ENCODE results near the gene MYO16. TPM values are rescaled to one million over a fixed set of nuclear protein-coding genes. Genes with fewer than 3 reads are reported as not detected.

Gene MYO16
- total and polyA plus RNA-seq, 2 of the 4 experiments (the other 2 are of a cell fraction): under 0.01 to 0.03 TPM

DNA sequence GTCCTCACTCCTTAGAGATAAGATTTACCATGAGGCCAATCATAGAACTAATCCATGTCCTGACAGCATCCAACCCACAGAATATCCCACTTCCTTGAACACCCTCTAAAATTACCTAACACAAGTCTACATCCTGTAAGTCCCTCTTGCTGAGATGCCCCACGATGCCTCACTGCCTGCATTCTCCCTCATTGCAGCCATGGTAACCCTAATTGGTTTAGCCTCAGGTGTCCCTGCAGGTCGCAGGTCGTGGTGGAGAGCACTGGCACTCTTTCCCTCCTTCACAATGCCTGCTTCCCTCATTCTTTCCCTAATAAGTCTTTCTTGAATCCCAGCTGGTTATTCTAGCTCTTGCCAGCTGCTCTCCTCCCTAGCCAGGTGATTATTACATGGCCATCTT lies 35.3 kb upstream of the MYO16 start:
- Histone ChIP-seq H2BK5ac (ENCODE audit: low read depth, low read length, poor library complexity, severe bottlenecking) (no peak overlapping the region), H3K23ac (ENCODE audit: low read depth, low read length) (no peak overlapping the region), H3K4me1 (ENCODE audit: control insufficient read depth, insufficient read depth, low read length) (no peaks in the 10 kb centered on the region), H3K79me1 (ENCODE audit: low read depth in 1 of 2, low read length in 2 of 2) (no peaks in the 10 kb centered on the region), H3K9me3 (ENCODE audit: control insufficient read depth, insufficient read depth, low read length) (no peaks in the 10 kb centered on the region), H4K5ac (ENCODE audit: low read depth, low read length) (no peak overlapping the region), H3K4me2 (ENCODE audit: low read depth, low read length) (no peak overlapping the region), H3K9me1 (ENCODE audit: insufficient read depth, low read length) (no peaks in the 10 kb centered on the region), H2AFZ (replicated peaks; ENCODE audit: low read length, poor library complexity) (no peak overlapping the region), H2BK15ac (ENCODE audit: low read depth, low read length) (no peak overlapping the region), H3K56ac (ENCODE audit: extremely low read depth, insufficient read depth, low read length) (no peak overlapping the region), H3K36me3 (ENCODE audit: control insufficient read depth, insufficient read depth, low read length) (no peaks in the 10 kb centered on the region), H4K91ac (ENCODE audit: insufficient read depth, low read depth, low read length) (no peak overlapping the region), H2AK5ac (ENCODE audit: low read depth, low read length) (no peak overlapping the region), H4K20me1 (ENCODE audit: insufficient read depth, low read length) (no peaks in the 10 kb centered on the region), H2AK9ac (replicated peaks; ENCODE audit: low read depth, low read length, poor library complexity) (no peak overlapping the region), H3K14ac (replicated peaks; ENCODE audit: low read depth, low read length) (no peak overlapping the region), H3K4ac (ENCODE audit: low read depth, low read length) (no peak overlapping the region), H3K27me3 (ENCODE audit: control insufficient read depth, insufficient read depth, low read length) (no peaks in the 10 kb centered on the region; the same call in 1 of the 2 replicates), H2BK20ac (ENCODE audit: low read depth, low read length) (no peak overlapping the region), H3K9ac (ENCODE audit: low read depth, low read length) (no peak overlapping the region), H3K27ac (ENCODE audit: insufficient read depth, low read length) (no peak overlapping the region), H4K8ac (ENCODE audit: low read depth in 2 of 2, low read length in 2 of 2) (no peak overlapping the region), H3K4me3 (ENCODE audit: insufficient read depth, low read depth, low read length) (no peak overlapping the region), H3K18ac (ENCODE audit: low read depth, low read length) (no peak overlapping the region), H2BK120ac (ENCODE audit: low read depth, low read length) (no peak overlapping the region)
- TF ChIP-seq RCOR1 (IDR thresholded peaks at IDR 0.05; ENCODE audit: insufficient replicate concordance, low read length): no peak
- TF ChIP-seq MAFK (IDR thresholded peaks at IDR 0.05; ENCODE audit: low read depth, low read length): no peak
- no peak for TF ChIP-seq CHD1 (IDR thresholded peaks at IDR 0.05; ENCODE audit: low read depth, low read length)
- TF ChIP-seq CTCF (conservative IDR thresholded peaks at IDR 0.05; ENCODE audit: low read depth, low read length): no peak
- TF ChIP-seq BHLHE40 (IDR thresholded peaks at IDR 0.05; ENCODE audit: low read depth, low read length): no peak
- TF ChIP-seq, protein P1, sequence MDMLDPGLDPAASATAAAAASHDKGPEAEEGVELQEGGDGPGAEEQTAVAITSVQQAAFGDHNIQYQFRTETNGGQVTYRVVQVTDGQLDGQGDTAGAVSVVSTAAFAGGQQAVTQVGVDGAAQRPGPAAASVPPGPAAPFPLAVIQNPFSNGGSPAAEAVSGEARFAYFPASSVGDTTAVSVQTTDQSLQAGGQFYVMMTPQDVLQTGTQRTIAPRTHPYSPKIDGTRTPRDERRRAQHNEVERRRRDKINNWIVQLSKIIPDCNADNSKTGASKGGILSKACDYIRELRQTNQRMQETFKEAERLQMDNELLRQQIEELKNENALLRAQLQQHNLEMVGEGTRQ (IDR thresholded peaks at IDR 0.05; ENCODE audit: low read depth, low read length): no peak
- TF ChIP-seq MAZ (IDR thresholded peaks at IDR 0.05; ENCODE audit: borderline replicate concordance, low read depth, low read length): no peak
- TF ChIP-seq RFX5 (IDR thresholded peaks at IDR 0.05; ENCODE audit: low read depth, low read length): no peak
- TF ChIP-seq, protein P2, sequence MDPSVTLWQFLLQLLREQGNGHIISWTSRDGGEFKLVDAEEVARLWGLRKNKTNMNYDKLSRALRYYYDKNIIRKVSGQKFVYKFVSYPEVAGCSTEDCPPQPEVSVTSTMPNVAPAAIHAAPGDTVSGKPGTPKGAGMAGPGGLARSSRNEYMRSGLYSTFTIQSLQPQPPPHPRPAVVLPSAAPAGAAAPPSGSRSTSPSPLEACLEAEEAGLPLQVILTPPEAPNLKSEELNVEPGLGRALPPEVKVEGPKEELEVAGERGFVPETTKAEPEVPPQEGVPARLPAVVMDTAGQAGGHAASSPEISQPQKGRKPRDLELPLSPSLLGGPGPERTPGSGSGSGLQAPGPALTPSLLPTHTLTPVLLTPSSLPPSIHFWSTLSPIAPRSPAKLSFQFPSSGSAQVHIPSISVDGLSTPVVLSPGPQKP (IDR thresholded peaks at IDR 0.05; ENCODE audit: borderline replicate concordance, low read depth, low read length): no peak
- no peak for TF ChIP-seq NFE2L2 (IDR thresholded peaks at IDR 0.05; ENCODE audit: low read depth, low read length)
- no peak for TF ChIP-seq CEBPB (IDR thresholded peaks at IDR 0.05; ENCODE audit: low read depth, low read length)
- no peak for TF ChIP-seq POLR2A (IDR thresholded peaks at IDR 0.05; ENCODE audit: low read depth, low read length)
- TF ChIP-seq RAD21 (IDR thresholded peaks at IDR 0.05; ENCODE audit: low read length): no peak
- no peak for TF ChIP-seq MXI1 (IDR thresholded peaks at IDR 0.05; ENCODE audit: borderline replicate concordance, low read depth, low read length)
- no peak for TF ChIP-seq SMC3 (IDR thresholded peaks at IDR 0.05; ENCODE audit: low read depth, low read length)
- no peak for TF ChIP-seq FOS (IDR thresholded peaks at IDR 0.05; ENCODE audit: low read depth, low read length)
- no peak for ATAC-seq (ENCODE audit: low read depth)
- intact Hi-C loops (cut with micrococcal nuclease) (no loop called here), in situ Hi-C loops (cut with MboI; ENCODE audit: low sequenced_read_pairs) (no loop called here), dilution Hi-C loops (cut with HindIII; ENCODE audit: low sequenced_read_pairs, unreplicated experiment) (no loop called here)
- BruUV-seq (replicated peaks): no TSS peak
- CTCF ChIA-PET: no interaction called here
- DNase-seq: no peak
- 16% methylated on average over 3 of the region's 3 CpGs; no CpG with 5 or more reads in 1 of the 2 experiments for WGBS, 2 experiments (ENCODE audit: extremely low coverage in 2 of 2, insufficient read length in 1 of 2)
- POLR2A ChIA-PET (ENCODE audit: unreplicated experiment): no interaction called here
